ENCODE measurements around the gene SULT1A2. TPM values are rescaled to one million over a fixed set of nuclear protein-coding genes. Genes with fewer than 3 reads are reported as not detected.

SULT1A2 gene
- total RNA-seq, 1 experiment from 2014 or later = not detected

- TF ChIP-seq SIN3A (IDR thresholded peaks at IDR 0.05; ENCODE audit: borderline replicate concordance, insufficient read depth, low read depth, low read length) (no peak), CTCF (IDR thresholded peaks at IDR 0.05) (no peak), TCF7L2 (IDR thresholded peaks at IDR 0.05; ENCODE audit: low read depth, low read length) (no peak), POLR2AphosphoS5 (IDR thresholded peaks at IDR 0.05; ENCODE audit: low read depth, low read length) (no peak), REST (IDR thresholded peaks at IDR 0.05; ENCODE audit: insufficient read depth in 1 of 2, low read depth in 2 of 2, low read length in 1 of 2) (no peak)
- H3K9me3 ChIP-seq (ENCODE audit: control insufficient read depth, insufficient read depth, low read depth, low read length) = peaks cover 2% of the 10 kb centered on the region; the same call in 1 of the 2 replicates
- H3K27me3 ChIP-seq (ENCODE audit: control insufficient read depth, insufficient read depth, low read length) = no peaks in the 10 kb centered on the region
- no peak for ATAC-seq
- H3K27ac ChIP-seq (ENCODE audit: low read length) = no peak overlapping the region
- POLR2A ChIA-PET = no interaction called here
- intact Hi-C loops (cut with micrococcal nuclease; ENCODE audit: unreplicated experiment) = no loop called here
- DNase-seq (ENCODE audit: low read depth, low spot score) = no peak
- H3K4me3 ChIP-seq (ENCODE audit: low read depth in 2 of 2, low read length in 2 of 2) = no peak overlapping the region
- 0 out of 2 replicates have a peak, but pooled peaks cover 4% of the 10 kb centered on the region for H3K4me1 ChIP-seq (ENCODE audit: control insufficient read depth, insufficient read depth, low read length)
- no TSS peak for BruUV-seq (replicated peaks)
- in situ Hi-C loops (cut with HindIII; ENCODE audit: low pct_unique_long_range_greater_than_20kb, low sequenced_read_pairs) = no loop called here
- no peaks in the 10 kb centered on the region for H3K36me3 ChIP-seq (ENCODE audit: control insufficient read depth, insufficient read depth, low read length)
- CTCF ChIA-PET = no interaction called here
These were observed 34.7 kb downstream of the SULT1A2 start for GRCh38 chr16:28562199-28562598.

GRCh38 chr16:28561557-28562187 lies 35.2 kb downstream of the SULT1A2 start:
- intact Hi-C loops (cut with micrococcal nuclease; ENCODE audit: unreplicated experiment) (no loop called here), in situ Hi-C loops (cut with HindIII; ENCODE audit: low pct_unique_long_range_greater_than_20kb, low sequenced_read_pairs) (no loop called here)
- ChIA-PET CTCF (no interaction called here), POLR2A (no interaction called here)
- BruUV-seq (replicated peaks) = TSS peak; percentile 34
- DNase-seq (ENCODE audit: low read depth, low spot score) = no peak
- Histone ChIP-seq H3K9me3 (ENCODE audit: control insufficient read depth, insufficient read depth, low read depth, low read length) (no peaks in the 10 kb centered on the region), H3K27me3 (ENCODE audit: control insufficient read depth, insufficient read depth, low read length) (no peaks in the 10 kb centered on the region), H3K4me1 (ENCODE audit: control insufficient read depth, insufficient read depth, low read length) (0 out of 2 replicates have a peak, but pooled peaks cover 4% of the 10 kb centered on the region), H3K27ac (ENCODE audit: low read length) (no peak overlapping the region), H3K4me3 (ENCODE audit: low read depth in 2 of 2, low read length in 2 of 2) (no peak overlapping the region), H3K36me3 (ENCODE audit: control insufficient read depth, insufficient read depth, low read length) (no peaks in the 10 kb centered on the region)
- TF ChIP-seq SIN3A (IDR thresholded peaks at IDR 0.05; ENCODE audit: borderline replicate concordance, insufficient read depth, low read depth, low read length) (no peak), POLR2AphosphoS5 (IDR thresholded peaks at IDR 0.05; ENCODE audit: low read depth, low read length) (no peak), REST (IDR thresholded peaks at IDR 0.05; ENCODE audit: insufficient read depth in 1 of 2, low read depth in 2 of 2, low read length in 1 of 2) (no peak), CTCF (IDR thresholded peaks at IDR 0.05) (no peak), TCF7L2 (IDR thresholded peaks at IDR 0.05; ENCODE audit: low read depth, low read length) (no peak)
- no peak for ATAC-seq

All from Panc1 (cell line).